ENCODE data around the gene ENSA.

DNA sequence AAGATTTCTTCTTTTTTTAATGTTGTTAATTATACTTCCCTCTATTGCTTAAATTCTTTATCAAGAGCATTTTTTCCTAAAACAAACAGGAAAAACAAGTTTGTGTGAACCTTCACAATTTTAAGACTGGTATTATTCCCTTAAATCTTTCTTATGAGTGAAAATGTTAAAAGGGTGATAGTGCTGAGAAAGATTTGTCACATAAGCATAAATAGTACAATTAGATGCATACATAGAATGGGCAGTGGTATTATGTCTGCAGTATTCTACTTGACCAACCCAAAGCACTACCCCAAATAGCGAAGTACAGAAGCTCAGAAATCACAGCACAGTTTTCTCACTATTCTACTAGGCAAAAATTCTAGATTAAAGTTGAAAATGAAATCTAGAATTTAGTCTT is 49.6 kb upstream of the ENSA start:
- no peak for TF ChIP-seq CTCF (IDR thresholded peaks at IDR 0.05)
- no peak for TF ChIP-seq POLR2A (IDR thresholded peaks at IDR 0.05)
- TF ChIP-seq EP300 (IDR thresholded peaks at IDR 0.05) = no peak

All from sigmoid colon (tissue), 4 donors.